ENCODE measurements around the gene UBXN10.
A peak's percentile ranks its signal among the peaks of the same experiment; 100 is the strongest.

Gene UBXN10

DNA sequence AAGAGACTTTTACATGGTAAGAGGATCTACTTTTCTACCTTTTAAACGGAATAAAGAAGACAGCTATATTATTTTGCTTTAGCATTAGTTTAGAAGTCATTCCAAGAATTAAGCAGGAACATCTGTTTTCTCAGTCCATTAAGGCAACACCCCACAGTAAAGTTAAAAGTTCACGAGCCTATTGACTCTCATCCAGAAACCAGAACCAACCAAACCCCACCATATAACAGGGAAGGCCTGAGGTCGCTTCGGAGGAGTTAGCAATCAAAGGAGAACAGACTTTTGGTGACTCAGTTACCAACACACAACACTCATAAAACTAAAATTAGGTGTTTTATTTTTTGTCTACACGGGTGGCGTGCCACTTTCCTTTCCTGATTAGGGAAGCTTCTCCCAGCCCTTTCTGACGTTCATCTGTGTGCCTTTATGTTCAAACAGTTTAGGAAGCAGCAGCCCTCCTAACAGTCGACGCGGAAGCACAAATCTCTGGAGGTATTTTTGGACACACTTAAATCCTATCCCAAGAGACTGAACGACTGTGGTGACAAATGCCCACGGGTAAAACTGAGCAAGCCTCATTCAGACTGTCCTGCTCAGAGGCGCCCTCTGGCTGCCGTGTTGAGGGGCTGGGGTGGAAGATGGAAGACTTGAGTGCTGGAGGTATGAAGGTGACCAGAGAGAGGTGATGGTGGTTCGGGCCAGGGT, 9.0 kb downstream of the UBXN10 start:
- FAIRE-seq (no peak), DNase-seq (ENCODE audit: insufficient read length, low spot score) (no peak)
- TF ChIP-seq, protein P1, sequence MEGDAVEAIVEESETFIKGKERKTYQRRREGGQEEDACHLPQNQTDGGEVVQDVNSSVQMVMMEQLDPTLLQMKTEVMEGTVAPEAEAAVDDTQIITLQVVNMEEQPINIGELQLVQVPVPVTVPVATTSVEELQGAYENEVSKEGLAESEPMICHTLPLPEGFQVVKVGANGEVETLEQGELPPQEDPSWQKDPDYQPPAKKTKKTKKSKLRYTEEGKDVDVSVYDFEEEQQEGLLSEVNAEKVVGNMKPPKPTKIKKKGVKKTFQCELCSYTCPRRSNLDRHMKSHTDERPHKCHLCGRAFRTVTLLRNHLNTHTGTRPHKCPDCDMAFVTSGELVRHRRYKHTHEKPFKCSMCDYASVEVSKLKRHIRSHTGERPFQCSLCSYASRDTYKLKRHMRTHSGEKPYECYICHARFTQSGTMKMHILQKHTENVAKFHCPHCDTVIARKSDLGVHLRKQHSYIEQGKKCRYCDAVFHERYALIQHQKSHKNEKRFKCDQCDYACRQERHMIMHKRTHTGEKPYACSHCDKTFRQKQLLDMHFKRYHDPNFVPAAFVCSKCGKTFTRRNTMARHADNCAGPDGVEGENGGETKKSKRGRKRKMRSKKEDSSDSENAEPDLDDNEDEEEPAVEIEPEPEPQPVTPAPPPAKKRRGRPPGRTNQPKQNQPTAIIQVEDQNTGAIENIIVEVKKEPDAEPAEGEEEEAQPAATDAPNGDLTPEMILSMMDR (IDR thresholded peaks at IDR 0.05; ENCODE audit: insufficient read depth, missing control alignments): peak; percentile 74

DNA sequence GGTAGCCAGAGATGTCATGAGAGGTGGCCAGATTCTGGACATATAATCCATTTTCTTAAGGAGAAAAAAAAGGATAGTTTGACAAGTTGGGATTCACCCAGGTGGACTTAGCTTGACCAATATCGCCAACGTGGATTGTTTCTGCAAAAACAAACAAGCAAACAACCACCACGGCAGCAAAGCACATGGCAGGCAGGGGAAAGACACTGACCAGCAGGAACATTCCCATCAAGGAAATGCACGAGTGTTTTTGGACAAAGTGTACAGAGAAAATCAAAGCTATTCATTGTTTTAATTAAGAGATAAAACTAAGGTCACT, 9.5 kb downstream of the UBXN10 start:
- TF ChIP-seq, protein P1 (IDR thresholded peaks at IDR 0.05; ENCODE audit: insufficient read depth, missing control alignments): no peak
- DNase-seq (ENCODE audit: insufficient read length, low spot score) (no peak), FAIRE-seq (no peak)

DNA sequence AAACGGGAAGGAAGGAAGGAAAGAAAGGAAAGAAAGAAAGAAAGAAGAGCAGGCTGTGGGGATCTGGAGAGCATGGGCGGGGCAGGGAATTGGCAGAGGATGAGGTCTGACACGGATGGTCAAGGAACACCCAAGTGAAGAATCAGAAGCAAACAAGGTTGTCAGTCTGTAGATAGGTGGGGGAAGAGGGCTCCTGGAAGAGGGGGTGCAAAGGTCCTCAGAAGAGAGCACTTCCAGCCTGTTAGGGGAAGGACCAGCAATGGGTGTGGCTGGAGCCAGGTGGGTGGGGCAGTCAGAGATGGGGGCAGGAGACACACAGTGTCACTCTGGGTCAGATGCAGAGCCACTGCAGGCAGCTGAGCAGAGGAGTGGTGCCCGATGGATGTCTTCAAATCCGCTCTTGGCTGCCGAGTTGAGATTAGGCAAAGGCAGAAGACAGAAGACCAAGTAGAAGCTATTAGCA, 11.5 kb downstream of the UBXN10 start:
- TF ChIP-seq, protein P1 (IDR thresholded peaks at IDR 0.05; ENCODE audit: insufficient read depth, missing control alignments): no peak

GRCh38 chr1:20198296-20198695, 12.4 kb downstream of the UBXN10 start:
- FAIRE-seq (no peak), DNase-seq (ENCODE audit: insufficient read length, low spot score) (no peak)
- TF ChIP-seq, protein P1 (IDR thresholded peaks at IDR 0.05; ENCODE audit: insufficient read depth, missing control alignments): no peak

More for the DNA sequence above, 11.5 kb downstream of the UBXN10 start:
- FAIRE-seq (no peak), DNase-seq (ENCODE audit: insufficient read length, low spot score) (no peak)

DNA sequence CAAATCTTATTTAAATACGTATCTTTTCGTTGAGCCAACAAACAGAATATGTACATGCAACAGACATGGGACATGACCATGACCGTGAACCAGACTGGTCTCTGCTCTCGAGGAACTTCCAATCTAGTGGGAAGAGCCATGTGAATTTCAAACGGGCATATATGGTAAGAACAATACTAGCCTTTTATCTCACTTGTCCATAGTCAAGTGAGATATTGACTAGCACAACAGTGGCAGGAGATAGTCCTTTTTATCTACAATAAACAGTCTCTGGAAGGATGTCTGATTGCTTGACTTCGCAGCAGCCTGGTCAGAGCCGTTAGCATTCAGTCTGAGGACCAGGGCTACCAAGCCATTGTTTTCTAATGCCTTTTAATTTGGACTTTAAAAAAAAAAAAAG, 13.0 kb downstream of the UBXN10 start:
- DNase-seq (ENCODE audit: insufficient read length, low spot score) (no peak), FAIRE-seq (no peak)
- TF ChIP-seq, protein P1 (IDR thresholded peaks at IDR 0.05; ENCODE audit: insufficient read depth, missing control alignments): no peak

DNA sequence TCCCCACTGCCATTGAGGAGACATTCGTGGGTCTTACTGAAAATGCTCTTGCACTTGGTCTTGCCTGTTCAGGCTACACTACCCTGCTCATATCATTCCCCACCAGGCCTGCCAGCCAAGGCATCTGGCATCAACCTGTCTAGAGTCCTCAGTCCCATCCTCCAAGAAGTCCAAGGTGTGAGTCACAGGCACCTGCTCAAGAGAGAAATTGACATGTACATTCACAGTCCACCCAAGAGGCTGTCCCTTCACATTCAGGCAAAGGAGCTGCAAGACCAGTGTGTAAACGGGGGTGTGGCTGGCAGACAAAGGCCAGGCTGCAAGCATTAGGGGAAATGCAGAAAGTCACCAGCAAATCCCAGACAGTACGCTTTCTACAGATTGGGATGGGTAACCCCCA, 13.5 kb downstream of the UBXN10 start:
- no peak for FAIRE-seq
- no peak for DNase-seq (ENCODE audit: insufficient read length, low spot score)
- TF ChIP-seq, protein P1 (IDR thresholded peaks at IDR 0.05; ENCODE audit: insufficient read depth, missing control alignments): no peak

- TF ChIP-seq, protein P1 (IDR thresholded peaks at IDR 0.05; ENCODE audit: insufficient read depth, missing control alignments): no peak
- no peak for FAIRE-seq
- no peak for DNase-seq (ENCODE audit: insufficient read length, low spot score)
Observed at GRCh38 chr1:20199840-20200239, 13.9 kb downstream of the UBXN10 start.

Data from D721Med (cell line).